Amniotic epithelial cell (primary cell): ENCODE results near the gene SOWAHD.
A peak's percentile ranks its signal among the peaks of the same experiment; 100 is the strongest.
"Not testable (repeated sequence)": the region's sequence is repeated elsewhere in the genome, so short reads cannot be mapped to it uniquely, and the experiment has no call there.

Experiments used
- DNase-seq: peaks from one replicate; pipeline ENCODE4 v3.0.0-alpha.2; 2010; ENCODE audit warnings: low read depth

The SOWAHD gene, protein sequence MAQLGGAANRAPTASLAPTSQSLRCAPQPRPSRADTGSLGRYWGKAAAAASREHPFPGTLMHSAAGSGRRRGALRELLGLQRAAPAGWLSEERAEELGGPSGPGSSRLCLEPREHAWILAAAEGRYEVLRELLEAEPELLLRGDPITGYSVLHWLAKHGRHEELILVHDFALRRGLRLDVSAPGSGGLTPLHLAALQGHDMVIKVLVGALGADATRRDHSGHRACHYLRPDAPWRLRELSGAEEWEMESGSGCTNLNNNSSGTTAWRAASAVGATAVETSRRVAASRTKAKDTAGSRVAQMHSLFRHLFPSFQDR

DNA sequence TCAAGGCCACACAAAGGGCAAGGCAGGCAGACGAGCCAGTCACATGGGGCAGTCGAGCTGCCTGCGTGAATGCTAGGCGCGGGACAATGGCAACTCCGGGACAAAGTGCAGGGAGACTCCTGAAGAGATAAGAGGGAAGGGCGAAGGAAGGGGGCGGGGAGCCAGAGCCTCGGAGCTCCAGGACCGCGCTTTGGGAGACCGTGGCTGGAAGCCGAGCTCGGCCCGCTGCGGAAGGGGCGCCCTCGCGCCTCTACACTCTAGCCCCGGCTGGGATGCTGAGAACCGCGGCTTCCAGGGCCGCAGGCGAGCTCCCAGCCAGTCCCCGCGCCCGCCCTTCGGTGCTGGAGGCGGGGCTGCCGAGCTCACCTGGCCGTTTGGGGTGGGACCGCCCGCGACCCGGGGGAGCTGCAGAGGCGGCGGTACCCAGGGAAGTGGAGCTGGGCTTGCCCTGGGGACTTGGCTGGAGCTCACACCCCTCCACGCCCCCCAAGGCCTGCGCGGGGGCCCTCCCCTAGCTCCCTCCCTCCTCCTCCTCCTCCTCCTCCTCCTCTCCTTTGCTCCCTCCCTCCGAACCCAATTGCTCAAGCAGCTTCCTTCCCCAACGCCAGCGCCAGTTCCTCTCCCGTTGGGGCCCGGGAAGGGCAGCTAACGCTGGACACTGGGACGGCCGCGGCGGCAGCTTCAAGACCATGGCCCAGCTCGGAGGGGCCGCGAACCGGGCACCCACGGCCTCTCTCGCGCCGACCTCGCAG is at the start of gene SOWAHD:
SOWAHD (plus strand) TSS at position 610 of the 752 bp plus-strand sequence; CDS start at position 690, 80 bp downstream.
- no peak for DNase-seq

GRCh38 chrX:119708936-119709335 is 49.5 kb upstream of the SOWAHD start:
- DNase-seq, result peak; percentile 61

GRCh38 chrX:119709630-119710029 is 48.8 kb upstream of the SOWAHD start:
- DNase-seq, result no peak

DNA sequence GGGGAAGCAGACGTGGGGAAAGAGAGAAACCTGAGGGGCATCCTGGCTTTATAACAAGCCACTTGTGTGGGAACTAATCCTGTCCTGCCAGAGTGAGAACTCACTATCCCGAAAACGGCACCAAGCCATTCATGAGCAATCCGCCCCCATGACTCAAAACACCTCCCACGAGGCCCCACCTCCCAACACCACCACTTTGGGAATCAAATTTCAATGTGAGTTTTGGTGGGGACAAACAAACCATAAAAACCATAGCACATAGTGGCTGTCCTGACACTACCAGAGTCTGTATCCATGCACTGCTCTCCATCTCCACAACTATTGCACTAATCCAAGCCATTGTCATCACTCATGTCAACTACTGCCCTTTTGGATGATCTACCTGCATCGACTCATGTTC is 36.9 kb upstream of the SOWAHD start:
- no peak for DNase-seq

GRCh38 chrX:119721926-119722325 is 36.5 kb upstream of the SOWAHD start:
- DNase-seq, result no peak

DNA sequence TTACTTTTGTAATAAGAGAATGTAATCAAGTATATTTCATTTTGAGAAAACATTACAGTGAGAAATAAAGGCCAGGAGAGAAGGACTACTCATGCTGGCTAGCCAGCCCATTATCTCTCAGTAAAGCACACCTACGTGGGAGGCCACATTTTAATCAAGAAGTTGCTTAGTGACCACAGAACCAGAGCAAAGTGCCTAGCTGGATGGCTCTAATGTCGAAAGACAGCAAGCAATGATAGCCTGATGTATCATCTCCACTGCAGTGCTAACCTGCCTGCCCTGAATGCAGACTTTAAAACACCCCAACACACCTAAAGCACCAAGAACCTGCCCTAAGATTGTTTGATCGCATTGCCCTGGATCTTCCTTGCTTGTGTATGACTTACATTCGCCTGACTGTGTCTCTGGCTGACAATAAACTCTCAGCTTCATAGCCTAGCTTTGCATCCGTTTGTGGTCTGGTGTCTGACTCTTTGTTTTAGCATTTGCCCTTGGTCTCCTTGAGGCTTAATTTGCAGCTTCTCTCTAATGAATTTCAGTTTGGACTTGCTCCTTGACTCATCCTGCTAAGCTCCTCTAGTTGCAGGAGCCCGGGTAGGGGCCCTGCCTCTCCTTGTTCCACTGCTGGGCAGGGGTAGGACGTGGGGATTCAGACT is 31.4 kb upstream of the SOWAHD start:
- DNase-seq, result peak; percentile 34

GRCh38 chrX:119728487-119728886 is 29.9 kb upstream of the SOWAHD start:
- DNase-seq, result no peak

- peak; percentile 83 for DNase-seq
Measured at GRCh38 chrX:119729408-119730201, 28.8 kb upstream of the SOWAHD start.

DNA sequence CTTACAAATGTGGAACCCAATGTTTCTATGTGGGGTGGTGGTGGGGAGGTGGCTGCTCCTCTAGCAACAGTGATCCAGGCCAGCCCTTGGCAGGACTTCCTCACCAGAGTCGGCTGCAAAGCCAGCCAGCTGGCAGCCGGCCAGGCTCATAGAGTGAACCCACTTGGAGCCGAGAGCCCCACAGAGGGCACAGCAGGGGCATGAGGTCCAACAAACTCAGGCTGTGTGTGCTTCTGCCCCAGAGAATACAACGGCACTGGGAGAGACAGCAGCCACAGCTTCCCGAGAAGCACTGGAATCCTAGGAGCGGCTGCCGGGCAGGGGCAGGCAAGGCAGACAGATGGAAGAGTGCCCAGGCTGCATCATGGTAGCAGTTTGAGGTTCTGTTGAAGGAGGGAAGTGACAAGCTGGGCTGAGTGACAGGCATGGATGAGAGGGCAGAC is 23.5 kb upstream of the SOWAHD start:
- DNase-seq, result no peak

DNA sequence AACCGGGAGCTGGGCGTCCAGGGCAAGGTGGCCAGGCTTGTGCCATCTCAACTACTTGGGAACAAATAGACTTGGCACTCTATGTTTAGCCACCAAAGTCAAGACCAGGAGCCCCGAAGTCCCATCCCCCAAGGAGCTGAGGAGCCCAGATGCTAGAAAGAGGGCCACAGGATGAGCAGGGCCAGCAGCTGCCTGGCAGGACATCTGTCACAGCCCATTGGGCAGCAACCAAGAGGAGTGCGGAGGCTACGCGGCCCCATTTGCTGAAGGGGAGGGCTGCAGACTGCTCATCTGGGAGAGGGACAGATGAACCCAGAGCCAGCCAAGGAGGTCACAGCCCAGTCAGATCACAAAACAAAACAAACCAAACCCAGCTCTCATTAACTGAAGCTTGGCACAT is 22.9 kb upstream of the SOWAHD start:
- no peak for DNase-seq

- no peak for DNase-seq
Measured at GRCh38 chrX:119736206-119736764, 22.1 kb upstream of the SOWAHD start.

DNA sequence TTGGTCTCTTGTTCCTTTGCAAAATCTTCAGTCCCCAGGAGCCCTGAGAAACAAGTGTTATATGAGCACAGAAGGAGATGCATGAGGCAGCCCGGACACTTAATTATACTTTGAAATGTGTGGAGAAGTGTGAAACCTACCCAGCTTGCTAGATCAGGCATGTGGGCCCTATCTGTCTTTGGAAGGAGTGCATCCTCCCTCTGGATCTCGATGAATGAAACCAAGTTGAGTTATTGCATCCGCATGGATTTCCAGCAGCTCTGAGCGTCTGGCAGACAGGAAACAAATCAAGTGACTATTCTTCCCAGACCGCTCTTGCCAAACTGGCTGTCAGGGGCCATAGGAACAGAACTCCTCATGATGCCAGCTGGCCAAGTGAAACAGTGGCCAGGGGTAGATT is 19.6 kb upstream of the SOWAHD start:
- no peak for DNase-seq

- peak; percentile 26 for DNase-seq
Measured at GRCh38 chrX:119745283-119745848, 13.0 kb upstream of the SOWAHD start.

DNA sequence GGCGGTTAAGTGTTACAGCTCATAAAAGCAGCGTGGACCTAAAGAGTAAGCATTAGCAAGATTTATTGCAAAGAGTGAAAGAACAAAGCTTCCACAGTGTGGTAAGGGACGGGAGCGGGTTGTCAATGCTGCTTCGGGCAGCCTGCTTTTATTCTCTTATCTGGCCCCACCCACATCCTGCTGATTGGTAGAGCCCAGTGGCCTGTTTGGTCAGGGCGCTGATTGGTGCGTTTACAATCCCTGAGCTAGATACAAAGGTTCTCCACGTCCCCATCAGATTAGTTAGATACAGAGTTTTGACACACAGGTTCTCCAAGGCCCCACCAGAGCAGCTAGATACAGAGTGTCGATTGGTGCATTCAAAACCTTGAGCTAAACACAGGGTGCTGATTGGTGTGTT is 8.3 kb upstream of the SOWAHD start:
- DNase-seq, result not testable (repeated sequence)

DNA sequence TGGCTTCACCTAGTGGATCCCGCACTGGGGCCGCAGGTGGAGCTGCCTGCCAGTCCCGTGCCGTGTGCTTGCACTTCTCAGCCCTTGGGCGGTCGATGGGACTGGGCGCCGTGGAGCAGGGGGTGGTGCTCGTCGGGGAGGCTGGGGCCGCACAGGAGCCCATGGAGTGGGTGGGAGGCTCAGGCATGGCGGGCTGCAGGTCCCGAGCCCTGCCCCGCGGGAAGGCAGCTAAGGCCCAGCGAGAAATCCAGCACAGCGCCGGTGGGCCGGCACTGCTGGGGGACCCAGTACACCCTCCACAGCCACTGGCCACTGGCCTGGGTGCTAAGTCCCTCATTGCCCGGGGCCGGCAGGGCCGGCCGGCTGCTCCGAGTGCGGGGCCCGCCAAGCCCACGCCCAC is 7.6 kb upstream of the SOWAHD start:
- DNase-seq, result not testable (repeated sequence)

DNA sequence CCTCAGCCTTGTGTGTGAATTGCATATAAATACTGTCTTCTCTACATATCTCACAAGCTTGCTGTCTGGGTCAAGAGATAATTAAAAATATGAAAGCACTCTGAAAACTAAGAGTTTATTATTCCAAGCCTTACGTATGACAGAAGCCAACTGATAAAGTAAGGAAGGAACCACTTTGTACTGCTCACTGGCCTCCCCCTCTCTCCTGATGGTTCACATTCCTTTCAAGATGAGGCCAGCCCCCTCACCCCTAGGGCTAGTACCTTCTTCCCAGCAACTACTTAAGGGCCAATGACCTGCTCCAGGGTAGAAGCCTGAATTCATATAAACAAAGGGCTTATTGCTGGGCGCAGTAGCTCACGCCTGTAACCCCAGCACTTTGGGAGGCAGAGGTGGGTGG is 5.4 kb upstream of the SOWAHD start:
- DNase-seq, result peak; percentile 52

DNA sequence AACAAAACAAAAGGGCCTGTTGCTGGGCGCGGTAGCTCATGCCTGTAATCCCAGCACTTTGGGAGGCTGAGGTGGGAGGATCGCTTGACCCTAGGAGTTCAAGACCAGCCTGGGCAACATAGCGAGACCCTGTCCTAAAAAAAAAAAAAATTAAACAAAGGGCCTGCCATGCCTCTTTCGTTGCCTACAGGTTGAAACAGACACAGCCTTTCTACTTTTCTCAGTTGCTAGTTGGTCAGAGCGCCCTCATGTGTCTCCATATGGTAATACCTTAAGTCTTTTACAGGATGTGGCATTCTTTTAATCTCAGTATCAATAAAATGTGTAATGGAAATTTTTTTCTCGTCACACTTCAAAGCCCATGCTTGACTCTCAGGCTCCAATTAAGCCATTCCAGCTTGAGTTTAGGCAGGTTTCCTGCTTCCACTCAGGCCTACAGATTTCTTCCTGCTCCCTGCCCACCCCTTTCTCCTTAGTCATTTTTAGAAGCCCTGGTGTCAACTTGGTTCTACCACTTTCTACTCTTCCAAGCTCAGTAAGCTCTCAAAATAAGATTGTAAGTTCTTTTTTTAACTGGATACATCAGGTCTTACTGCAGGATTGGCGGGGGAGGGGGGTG is 4.6 kb upstream of the SOWAHD start:
- peak; percentile 34 for DNase-seq

GRCh38 chrX:119755981-119756533 is 2.3 kb upstream of the SOWAHD start:
- peak; percentile 88 for DNase-seq

- DNase-seq, result no peak
Measured at GRCh38 chrX:119756926-119757635, 1.3 kb upstream of the SOWAHD start.

GRCh38 chrX:119757646-119757978 is 776 bp upstream of the SOWAHD start:
- DNase-seq, result no peak
